SU-DHL-6 (cell line): ENCODE measurements around the gene EIF4EBP2.

Experiments used
- CTCF ChIP-seq: fragments of 200-600 bp; sonication (generic); IDR thresholded peaks from one replicate; pipeline ENCODE4 v1.5.1; 2017; ENCODE audit warnings: antibody characterized with exemption, mild to moderate bottlenecking, low read length, moderate library complexity; ENCODE audit not compliant: insufficient read depth, poor library complexity, severe bottlenecking
- EZH2phosphoT487 ChIP-seq: fragments of 200-600 bp; sonication (generic), shearing (Covaris generic); conservative IDR thresholded peaks from 2 replicates; pipeline ENCODE4 v1.6.1; 2018; ENCODE audit warnings: mild to moderate bottlenecking, antibody characterized with exemption, low read length, moderate library complexity, mixed read lengths

GRCh38 chr10:70354556-70354955 lies 49.4 kb upstream of the EIF4EBP2 start:
- TF ChIP-seq CTCF (no peak), EZH2phosphoT487 (no peak)
